ENCODE results near the gene RIC1. TPM values are rescaled to one million over a fixed set of nuclear protein-coding genes. Genes with fewer than 3 reads are reported as not detected.

RIC1 gene
- polyA plus RNA-seq, 1 of the 3 experiments (the other 2 are of a cell fraction) = 21.9 TPM

DNA sequence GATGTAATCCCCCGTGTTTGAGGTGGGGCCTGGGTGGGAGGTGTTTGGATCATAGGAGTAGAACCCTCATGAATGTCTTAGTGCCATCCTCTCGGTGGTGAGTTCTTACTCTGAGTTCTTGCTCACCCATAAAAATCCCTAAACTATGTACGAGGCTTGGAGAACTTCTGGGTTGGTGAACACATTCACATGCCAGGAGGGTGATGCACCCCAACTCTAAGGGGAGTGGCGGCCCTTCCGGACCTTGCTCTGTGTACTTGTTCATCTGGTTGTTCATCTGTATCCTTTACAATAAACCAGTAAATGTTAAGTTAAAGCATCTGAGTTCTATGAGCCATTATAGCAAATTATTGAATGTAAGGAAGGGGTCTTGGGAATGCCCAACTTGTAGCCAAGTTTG, 36.0 kb upstream of the RIC1 start:
- Histone ChIP-seq H3K4me3 (ENCODE audit: low read depth in 2 of 2, low read length in 1 of 2) (no peak overlapping the region), H3K9ac (no peak overlapping the region), H3K4me1 (ENCODE audit: control insufficient read depth in 1 of 2, insufficient read depth in 2 of 2, low read depth in 1 of 2, low read length in 1 of 2) (no peaks in the 10 kb centered on the region; a peak in 1 of 4 replicates), H2AFZ (ENCODE audit: low read depth) (no peak overlapping the region), H3K9me3 (no peaks in the 10 kb centered on the region), H3K36me3 (replicated peaks in 1 of 2; ENCODE audit: control insufficient read depth in 1 of 2, insufficient read depth in 2 of 2, low read length in 1 of 2) (no peaks in the 10 kb centered on the region), H3K4me2 (no peak overlapping the region), H3F3A (replicated peaks; ENCODE audit: insufficient read depth) (no peaks in the 10 kb centered on the region), H3K27ac (ENCODE audit: low read depth in 2 of 2, low read length in 1 of 2) (no peak overlapping the region), H3K27me3 (ENCODE audit: insufficient read depth) (no peaks in the 10 kb centered on the region), H4K20me1 (ENCODE audit: insufficient read depth) (no peaks in the 10 kb centered on the region), H3K9me2 (no peaks in the 10 kb centered on the region), H3K79me2 (ENCODE audit: insufficient read depth) (no peaks in the 10 kb centered on the region)
- WGBS (ENCODE audit: low lambda C conversion rate) = 74% methylated on average over 5 of the region's 5 CpGs
- no peak for DNase-seq
- POLR2A ChIA-PET = no interaction called here
- CTCF ChIA-PET = no interaction called here
- TF ChIP-seq RXRA (IDR thresholded peaks at IDR 0.05; ENCODE audit: borderline replicate concordance, low read depth) (no peak), EZH2phosphoT487 (IDR thresholded peaks at IDR 0.05; ENCODE audit: borderline replicate concordance, low read depth) (no peak), NFIC (IDR thresholded peaks at IDR 0.05; ENCODE audit: borderline replicate concordance) (no peak), GABPA (IDR thresholded peaks at IDR 0.05; ENCODE audit: low read depth) (no peak), RFX5 (IDR thresholded peaks at IDR 0.05; ENCODE audit: low read length) (no peak), SIN3A (IDR thresholded peaks at IDR 0.05; ENCODE audit: borderline replicate concordance, low read depth, low read length) (no peak), TCF12 (IDR thresholded peaks at IDR 0.05) (no peak), FOXJ3 (CRISPR knock-in tag; IDR thresholded peaks at IDR 0.05) (no peak), EP300 (IDR thresholded peaks at IDR 0.05; ENCODE audit: borderline replicate concordance in 1 of 2, low read depth in 1 of 2, low read length in 1 of 2) (no peak), MEF2A (IDR thresholded peaks at IDR 0.05; ENCODE audit: borderline replicate concordance, low read depth) (no peak)
- TF ChIP-seq, protein P1, sequence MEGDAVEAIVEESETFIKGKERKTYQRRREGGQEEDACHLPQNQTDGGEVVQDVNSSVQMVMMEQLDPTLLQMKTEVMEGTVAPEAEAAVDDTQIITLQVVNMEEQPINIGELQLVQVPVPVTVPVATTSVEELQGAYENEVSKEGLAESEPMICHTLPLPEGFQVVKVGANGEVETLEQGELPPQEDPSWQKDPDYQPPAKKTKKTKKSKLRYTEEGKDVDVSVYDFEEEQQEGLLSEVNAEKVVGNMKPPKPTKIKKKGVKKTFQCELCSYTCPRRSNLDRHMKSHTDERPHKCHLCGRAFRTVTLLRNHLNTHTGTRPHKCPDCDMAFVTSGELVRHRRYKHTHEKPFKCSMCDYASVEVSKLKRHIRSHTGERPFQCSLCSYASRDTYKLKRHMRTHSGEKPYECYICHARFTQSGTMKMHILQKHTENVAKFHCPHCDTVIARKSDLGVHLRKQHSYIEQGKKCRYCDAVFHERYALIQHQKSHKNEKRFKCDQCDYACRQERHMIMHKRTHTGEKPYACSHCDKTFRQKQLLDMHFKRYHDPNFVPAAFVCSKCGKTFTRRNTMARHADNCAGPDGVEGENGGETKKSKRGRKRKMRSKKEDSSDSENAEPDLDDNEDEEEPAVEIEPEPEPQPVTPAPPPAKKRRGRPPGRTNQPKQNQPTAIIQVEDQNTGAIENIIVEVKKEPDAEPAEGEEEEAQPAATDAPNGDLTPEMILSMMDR (IDR thresholded peaks at IDR 0.05) = no peak

DNA sequence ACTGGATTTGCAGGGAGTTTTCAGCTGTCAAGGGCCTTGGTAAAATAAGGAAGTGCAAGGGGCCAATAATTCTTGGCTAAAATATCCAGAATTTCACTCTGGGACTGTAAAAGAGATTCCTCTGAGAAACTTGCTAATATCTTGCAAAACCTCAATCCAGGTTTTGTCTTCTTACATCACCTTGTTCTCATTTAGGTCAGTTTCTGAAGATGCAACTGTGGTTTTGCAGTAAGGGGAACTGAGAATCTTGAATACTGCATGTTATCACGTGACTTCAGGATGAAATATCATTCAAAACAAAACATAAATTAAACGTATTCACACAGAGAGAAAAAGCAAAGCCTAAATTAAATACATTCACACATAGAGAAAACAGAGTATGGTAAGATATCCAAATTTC, 35.0 kb upstream of the RIC1 start:
- no peaks in the 10 kb centered on the region for H3K27me3 ChIP-seq (ENCODE audit: insufficient read depth)
- no peaks in the 10 kb centered on the region for H4K20me1 ChIP-seq (ENCODE audit: insufficient read depth)
- H3K4me3 ChIP-seq (ENCODE audit: low read depth in 2 of 2, low read length in 1 of 2) = no peak overlapping the region
- no peak overlapping the region for H3K9ac ChIP-seq
- TF ChIP-seq MEF2A (IDR thresholded peaks at IDR 0.05; ENCODE audit: borderline replicate concordance, low read depth) (no peak), SMC3 (IDR thresholded peaks at IDR 0.05; ENCODE audit: low read depth, low read length) (no peak), NFIC (IDR thresholded peaks at IDR 0.05; ENCODE audit: borderline replicate concordance) (no peak), RFX5 (IDR thresholded peaks at IDR 0.05; ENCODE audit: low read length) (no peak), TAF1 (IDR thresholded peaks at IDR 0.05; ENCODE audit: borderline replicate concordance, low read depth, low read length) (no peak), POLR2AphosphoS5 (IDR thresholded peaks at IDR 0.05; ENCODE audit: low read depth, low read length) (no peak), TEAD4 (IDR thresholded peaks at IDR 0.05; ENCODE audit: borderline replicate concordance, insufficient read depth) (no peak), JUND (IDR thresholded peaks at IDR 0.05) (no peak), FOSL2 (IDR thresholded peaks at IDR 0.05; ENCODE audit: borderline replicate concordance, low read depth) (no peak), CHD2 (IDR thresholded peaks at IDR 0.05; ENCODE audit: low read length, partially characterized antibody) (no peak), MXI1 (IDR thresholded peaks at IDR 0.05; ENCODE audit: low read depth, low read length) (no peak), FOXM1 (IDR thresholded peaks at IDR 0.05; ENCODE audit: low read depth) (no peak), YY1 (IDR thresholded peaks at IDR 0.05; ENCODE audit: low read depth) (no peak)
- TF ChIP-seq, protein P2, sequence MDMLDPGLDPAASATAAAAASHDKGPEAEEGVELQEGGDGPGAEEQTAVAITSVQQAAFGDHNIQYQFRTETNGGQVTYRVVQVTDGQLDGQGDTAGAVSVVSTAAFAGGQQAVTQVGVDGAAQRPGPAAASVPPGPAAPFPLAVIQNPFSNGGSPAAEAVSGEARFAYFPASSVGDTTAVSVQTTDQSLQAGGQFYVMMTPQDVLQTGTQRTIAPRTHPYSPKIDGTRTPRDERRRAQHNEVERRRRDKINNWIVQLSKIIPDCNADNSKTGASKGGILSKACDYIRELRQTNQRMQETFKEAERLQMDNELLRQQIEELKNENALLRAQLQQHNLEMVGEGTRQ (IDR thresholded peaks at IDR 0.05; ENCODE audit: borderline replicate concordance, low read depth, low read length) = no peak
- TF ChIP-seq, protein P3, sequence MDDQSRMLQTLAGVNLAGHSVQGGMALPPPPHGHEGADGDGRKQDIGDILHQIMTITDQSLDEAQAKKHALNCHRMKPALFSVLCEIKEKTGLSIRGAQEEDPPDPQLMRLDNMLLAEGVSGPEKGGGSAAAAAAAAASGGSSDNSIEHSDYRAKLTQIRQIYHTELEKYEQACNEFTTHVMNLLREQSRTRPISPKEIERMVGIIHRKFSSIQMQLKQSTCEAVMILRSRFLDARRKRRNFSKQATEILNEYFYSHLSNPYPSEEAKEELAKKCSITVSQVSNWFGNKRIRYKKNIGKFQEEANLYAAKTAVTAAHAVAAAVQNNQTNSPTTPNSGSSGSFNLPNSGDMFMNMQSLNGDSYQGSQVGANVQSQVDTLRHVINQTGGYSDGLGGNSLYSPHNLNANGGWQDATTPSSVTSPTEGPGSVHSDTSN (IDR thresholded peaks at IDR 0.05) = no peak
- H3K79me2 ChIP-seq (ENCODE audit: insufficient read depth) = no peaks in the 10 kb centered on the region
- H3F3A ChIP-seq (replicated peaks; ENCODE audit: insufficient read depth) = no peaks in the 10 kb centered on the region
- no peak overlapping the region for H3K4me2 ChIP-seq
- H3K9me2 ChIP-seq = no peaks in the 10 kb centered on the region
- CTCF ChIA-PET = interaction anchor here (1.0 to 1.1 kb wide), 2 partner anchors 11 to 408 kb away, joined by 3 read pairs; no protein-coding TSS in a partner anchor
- no peaks in the 10 kb centered on the region for H3K36me3 ChIP-seq (replicated peaks in 1 of 2; ENCODE audit: control insufficient read depth in 1 of 2, insufficient read depth in 2 of 2, low read length in 1 of 2)
- no peak overlapping the region for H2AFZ ChIP-seq (ENCODE audit: low read depth)
- DNase-seq = no peak
- 94% methylated on average over 2 of the region's 2 CpGs for WGBS (ENCODE audit: low lambda C conversion rate)
- no peak overlapping the region for H3K27ac ChIP-seq (ENCODE audit: low read depth in 2 of 2, low read length in 1 of 2)
- POLR2A ChIA-PET = no interaction called here
- no peaks in the 10 kb centered on the region for H3K9me3 ChIP-seq
- no peaks in the 10 kb centered on the region; a peak in 1 of 4 replicates for H3K4me1 ChIP-seq (ENCODE audit: control insufficient read depth in 1 of 2, insufficient read depth in 2 of 2, low read depth in 1 of 2, low read length in 1 of 2)

Data from SK-N-SH (cell line).